ENCODE measurements around the gene GDF2.

GDF2 gene

DNA sequence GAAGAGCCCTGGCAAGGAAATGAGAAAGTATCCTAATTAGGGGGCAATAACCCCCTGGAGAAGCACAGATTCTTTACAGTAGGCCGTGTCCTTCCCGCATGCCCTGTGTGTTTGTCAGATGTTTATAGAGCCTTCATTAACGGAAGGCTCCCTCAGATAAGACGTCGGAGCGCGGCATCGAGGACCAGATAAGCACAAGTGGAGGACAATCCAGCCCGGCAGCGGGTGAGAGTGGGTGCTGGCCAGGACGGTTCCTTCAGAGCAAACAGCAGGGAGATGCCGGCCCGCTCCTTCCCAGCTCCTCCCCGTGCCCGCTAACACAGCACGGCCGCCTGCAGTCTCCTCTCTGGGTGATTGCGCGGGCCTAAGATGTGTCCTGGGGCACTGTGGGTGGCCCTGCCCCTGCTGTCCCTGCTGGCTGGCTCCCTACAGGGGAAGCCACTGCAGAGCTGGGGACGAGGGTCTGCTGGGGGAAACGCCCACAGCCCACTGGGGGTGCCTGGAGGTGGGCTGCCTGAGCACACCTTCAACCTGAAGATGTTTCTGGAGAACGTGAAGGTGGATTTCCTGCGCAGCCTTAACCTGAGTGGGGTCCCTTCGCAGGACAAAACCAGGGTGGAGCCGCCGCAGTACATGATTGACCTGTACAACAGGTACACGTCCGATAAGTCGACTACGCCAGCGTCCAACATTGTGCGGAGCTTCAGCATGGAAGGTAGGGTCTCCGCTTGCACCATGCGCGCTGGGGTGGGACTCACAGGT is at the start of gene GDF2:
Gene GDF2, plus strand, starts transcription at position 155 of the 762 bp plus-strand sequence. Its CDS starts 215 bp downstream, at position 370.
- DNase-seq (ENCODE audit: low read depth) = no peak

DNA sequence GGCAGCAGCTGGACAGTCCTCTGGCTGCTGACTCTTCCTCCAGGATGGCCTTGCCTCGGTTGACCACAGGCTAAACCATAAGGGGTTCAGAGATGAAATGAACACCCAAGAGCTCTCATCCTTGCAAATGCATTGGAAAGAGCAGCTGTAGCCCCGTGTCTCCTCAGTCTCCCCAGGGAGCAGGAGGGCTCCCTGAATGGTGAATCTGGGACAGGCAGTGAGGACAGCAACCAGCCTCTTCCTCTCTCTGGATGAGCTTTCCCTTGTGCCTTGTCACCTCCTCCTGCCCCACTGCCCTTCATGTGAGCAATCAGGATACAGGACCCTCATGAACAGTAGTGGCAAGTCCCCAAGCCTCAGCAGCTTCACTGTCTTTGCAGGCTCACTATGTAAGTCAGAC is 46.2 kb upstream of the GDF2 start:
- no peak for DNase-seq (ENCODE audit: low read depth)

DNA sequence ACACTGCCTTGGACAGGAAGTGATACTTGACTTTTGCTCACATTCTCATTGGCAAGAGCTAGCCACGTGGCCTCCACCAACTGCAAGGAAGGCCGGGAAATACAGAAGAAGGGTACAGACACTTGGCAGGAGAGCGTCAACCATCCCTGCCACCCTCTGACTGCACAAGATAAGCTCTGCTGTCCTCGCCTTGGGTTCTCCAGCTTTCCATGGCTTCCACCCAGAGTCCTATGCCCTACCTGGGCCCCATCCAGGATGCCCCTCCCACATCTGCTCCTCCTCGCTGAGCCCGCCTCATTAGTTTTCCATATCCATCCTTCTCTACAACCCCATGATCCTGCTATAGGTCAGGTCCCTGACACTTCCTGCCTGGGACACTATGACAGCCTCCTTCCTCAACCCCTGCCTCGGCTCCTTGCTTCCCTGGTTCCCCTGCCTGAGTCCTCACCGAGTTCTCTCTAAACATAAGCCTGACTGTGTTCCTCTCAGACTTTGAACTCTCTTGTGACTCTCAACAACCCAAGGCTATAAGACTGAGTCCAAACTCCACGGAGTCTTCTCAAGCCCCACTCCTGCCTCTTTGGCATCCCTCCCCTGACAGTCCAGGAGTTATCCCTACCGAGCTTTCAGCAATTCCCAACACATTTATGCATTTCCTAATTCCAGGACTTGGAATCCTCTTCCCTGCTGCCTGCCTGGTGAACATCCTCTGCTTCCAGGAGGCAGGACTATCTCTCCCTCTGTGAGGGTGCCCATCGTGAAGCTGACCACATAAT is 45.5 kb upstream of the GDF2 start:
- DNase-seq (ENCODE audit: low read depth) = no peak

DNA sequence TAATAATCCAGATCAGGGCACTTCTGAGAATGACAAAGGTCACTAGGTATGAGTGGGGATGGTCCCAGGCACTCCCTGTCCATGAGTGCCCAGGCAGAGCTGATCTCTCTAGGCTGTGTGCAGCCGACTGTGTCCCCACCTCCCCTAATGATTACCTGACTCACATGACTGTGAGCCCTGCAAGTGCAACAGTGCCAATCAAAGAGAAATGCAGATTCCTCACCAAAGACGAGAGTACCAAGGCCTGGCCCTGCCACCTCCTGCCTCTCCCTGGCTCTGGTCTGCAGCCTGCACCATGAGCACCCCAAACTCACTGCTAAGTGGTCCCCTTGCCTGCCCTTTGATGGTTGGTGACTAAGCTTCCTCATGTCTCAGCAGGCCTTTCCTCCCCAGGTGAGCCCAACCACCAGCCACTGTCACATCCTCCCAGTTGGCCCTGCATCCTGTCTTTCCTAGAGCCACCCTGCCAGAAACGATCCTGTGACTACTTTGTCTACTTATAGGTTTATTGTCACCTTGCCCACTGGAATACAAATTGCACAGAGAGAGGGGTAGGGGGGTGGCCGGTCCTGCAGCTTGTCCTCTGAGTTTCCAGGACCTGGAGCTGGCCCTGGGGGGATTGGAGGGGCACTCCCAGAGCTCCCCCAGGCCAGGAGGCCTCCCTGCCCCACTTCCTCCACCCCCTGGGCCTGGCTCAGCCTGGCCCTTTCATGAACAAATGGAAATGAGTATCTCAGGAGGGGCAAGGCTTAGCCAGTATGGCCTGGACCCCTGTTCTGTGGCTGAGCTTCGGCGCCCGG is 44.7 kb upstream of the GDF2 start:
- no peak for DNase-seq (ENCODE audit: low read depth)

DNA sequence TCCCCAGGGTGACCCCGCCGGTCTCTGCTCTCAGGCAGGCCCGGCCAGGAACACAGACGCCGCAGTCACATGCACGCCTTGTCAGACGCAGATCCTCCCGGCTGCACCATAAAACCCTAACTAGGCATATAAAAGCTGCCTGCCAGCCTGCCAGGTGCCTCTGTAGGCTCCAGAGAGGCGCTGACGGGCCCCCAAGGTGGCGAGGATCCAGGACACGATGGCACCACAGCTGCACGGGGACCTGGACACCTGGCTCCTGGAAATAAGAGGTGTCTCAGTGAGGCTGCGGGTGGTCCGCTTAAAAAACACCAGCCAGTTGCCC is 44.1 kb upstream of the GDF2 start:
- no peak for DNase-seq (ENCODE audit: low read depth)

DNA sequence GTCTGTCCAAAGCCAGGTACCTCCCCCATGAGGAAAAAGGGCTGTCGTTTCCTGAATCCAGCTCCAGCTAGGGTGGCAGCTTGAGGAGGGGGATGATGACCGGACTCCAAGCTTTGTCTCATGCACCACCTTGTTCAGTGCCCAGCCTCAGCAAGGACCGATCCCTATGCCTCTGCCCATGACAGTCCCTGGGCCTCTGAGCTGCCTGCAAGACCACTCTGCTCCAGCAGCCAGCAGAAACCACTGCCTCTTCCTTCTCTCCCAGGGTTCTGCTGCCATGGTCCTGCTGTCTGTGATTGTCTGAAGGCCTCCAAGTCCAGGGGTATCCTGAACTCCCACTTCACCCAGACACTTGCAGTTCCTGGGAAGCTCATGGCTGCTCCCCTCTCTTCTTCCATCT is 43.5 kb upstream of the GDF2 start:
- no peak for DNase-seq (ENCODE audit: low read depth)

DNA sequence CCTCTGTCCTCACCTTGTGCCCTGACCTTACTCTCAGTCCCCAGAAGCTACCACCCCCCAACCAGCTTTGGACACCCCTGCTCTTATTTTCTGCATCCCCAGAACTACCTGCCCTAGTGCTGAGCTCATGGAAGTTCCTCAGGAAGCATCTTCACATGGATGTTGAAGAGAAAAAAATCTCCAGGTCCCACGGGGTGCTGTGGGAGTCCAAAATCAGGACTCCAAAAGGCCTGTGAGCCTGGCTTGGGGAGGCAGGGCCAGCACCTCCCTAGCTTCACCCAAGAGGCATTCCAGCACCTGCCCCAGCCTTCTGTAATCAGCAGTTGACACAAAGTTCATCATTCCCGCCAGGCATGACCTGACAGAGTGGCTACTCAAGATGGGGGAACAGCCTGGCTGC is 43.0 kb upstream of the GDF2 start:
- DNase-seq (ENCODE audit: low read depth) = no peak

DNA sequence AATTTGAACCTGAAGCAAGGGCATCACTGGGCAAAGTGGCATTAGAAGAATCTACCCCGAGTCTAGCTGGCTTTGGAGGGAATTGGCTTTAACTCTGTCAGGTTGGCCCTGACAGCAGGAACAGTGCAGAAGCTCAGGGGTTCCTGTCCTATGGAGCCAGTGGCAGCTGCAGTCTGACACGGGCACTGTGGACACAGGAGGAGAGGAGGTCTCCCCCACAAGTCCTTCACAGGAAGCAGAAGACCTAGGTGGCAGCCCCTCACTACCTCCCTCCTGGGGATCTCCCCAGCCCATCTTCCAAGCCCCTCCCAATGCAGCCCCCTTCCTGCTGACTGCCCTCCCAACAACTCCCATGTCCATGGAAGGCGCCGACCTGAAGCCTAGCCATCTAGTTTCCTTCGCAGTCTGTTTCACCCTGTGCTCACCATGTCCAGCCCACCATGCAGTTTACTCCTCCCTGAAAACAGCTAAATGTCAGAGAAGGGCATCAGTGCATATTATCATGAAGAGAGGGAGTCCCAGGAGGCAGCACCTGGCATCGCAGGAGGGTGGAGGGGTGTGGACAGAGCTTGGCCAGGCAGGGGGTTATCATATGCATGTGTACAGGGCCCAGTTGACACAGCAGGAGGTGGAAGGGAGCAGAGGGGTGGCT is 40.1 kb upstream of the GDF2 start:
- no peak for DNase-seq (ENCODE audit: low read depth)

DNA sequence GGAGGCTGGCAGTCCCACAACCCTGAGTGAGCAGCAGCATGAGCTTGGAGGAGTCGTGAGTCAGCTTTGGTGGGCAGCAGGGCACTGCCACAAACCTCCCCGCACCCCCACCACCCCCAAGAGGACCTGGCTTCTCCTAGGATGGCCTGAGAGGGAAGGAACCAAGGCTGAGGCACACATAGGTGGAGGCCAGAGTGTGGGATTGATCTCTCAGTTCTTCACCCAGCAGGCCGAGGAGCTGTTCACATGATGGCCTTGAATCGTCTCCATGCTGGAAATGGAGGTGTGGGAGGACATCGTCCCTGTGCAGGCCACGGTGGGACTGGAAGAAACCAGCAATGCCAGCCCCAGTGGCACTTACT is 39.6 kb upstream of the GDF2 start:
- DNase-seq (ENCODE audit: low read depth) = no peak

DNA sequence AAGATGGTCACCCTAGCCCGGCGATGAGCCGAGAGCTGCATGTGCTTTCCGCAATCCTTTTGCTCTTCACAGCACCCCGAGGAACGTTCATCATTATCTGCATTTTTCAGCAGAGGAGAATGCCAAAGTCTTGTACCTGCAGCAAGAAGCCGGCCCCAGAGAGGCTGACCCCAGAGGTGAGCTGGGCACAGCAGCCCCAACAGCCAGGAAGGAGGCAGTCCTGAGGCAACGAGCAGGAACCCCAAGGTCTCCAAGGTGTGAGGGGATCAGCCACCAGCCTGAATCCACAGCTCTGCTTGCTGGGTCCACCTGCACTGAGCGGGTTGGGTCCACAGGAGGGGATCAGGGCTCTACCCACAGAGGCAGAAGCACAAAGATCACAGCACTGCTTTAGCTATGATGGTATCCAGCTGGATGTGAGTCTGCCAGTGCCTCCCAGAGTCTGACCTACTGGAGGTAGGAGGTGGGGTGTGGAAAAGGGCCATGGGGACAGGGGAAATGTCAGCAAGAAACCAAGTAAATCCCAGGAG is 39.1 kb upstream of the GDF2 start:
- DNase-seq (ENCODE audit: low read depth) = no peak

DNA sequence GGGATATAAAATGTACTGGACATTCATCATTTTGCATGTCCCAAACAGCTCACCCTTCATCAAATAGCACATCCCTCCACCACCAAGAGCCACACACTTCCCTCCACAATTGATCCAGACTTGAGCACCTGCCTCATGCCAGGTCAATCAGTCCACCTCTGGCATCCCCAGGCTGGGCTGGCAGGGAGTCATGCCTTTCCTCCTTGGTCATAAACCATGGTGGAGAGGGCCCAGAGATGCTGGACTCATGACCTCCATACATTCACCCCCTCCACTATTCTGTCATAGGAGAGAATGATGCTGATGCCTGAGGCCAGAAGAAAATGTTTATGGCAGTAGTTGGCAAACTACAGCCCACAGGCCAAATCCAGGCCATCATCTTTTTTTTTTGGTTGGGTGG is 38.4 kb upstream of the GDF2 start:
- DNase-seq (ENCODE audit: low read depth) = no peak

DNA sequence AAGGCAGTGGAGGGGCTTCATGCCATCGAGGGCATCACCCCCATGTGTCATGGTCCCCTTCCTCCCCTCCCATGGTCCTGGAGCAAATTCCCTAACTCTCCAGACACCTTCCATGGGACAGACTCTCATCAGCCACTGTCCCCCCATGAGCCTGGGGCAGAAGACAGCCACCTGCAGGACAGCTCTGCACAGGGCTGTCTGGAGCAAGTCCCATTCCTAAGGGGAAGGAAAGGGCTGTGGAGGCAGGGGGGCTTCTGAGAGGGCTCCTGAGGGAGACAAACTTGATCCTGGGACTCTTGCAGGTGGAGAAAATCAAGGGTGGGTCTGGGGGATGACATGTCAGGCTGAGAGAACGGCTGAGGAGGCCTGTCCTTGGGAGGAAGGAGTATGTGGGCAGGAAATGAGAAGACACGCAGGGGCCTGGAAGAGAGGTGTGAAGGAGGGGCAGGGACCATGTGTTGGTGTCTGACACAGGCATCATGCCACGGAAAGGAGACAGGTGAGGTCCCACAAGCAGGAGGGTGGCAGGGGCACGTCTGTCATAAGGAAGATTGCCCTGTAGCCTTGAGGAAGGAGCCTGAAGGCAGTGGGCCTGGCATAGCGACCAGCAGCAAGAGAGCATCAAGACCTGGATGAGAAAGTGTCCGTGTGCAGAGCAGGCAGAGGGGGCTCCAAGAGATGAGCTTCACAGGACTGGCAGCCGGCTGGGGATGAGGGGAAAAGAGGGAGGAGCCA is 36.7 kb upstream of the GDF2 start:
- DNase-seq (ENCODE audit: low read depth) = no peak

DNA sequence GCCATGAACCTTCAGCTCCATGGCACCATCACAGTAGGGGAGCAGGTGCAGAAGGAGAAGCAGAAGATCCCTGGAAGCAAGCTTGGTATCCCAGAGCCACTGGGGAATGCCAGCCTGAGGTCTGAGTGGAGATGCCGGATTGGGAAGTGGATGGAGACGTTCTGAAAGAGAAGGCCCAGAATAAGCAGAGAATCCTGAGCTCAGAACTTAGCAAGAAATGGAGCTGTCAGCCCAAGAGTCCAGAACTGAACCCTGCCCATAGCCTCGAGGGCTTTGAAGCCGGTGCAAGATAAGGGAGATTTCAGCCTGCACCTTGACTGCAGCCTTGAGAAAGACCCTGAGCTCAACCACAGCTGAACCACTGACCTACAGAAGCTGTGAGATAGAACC is 36.1 kb upstream of the GDF2 start:
- no peak for DNase-seq (ENCODE audit: low read depth)

DNA sequence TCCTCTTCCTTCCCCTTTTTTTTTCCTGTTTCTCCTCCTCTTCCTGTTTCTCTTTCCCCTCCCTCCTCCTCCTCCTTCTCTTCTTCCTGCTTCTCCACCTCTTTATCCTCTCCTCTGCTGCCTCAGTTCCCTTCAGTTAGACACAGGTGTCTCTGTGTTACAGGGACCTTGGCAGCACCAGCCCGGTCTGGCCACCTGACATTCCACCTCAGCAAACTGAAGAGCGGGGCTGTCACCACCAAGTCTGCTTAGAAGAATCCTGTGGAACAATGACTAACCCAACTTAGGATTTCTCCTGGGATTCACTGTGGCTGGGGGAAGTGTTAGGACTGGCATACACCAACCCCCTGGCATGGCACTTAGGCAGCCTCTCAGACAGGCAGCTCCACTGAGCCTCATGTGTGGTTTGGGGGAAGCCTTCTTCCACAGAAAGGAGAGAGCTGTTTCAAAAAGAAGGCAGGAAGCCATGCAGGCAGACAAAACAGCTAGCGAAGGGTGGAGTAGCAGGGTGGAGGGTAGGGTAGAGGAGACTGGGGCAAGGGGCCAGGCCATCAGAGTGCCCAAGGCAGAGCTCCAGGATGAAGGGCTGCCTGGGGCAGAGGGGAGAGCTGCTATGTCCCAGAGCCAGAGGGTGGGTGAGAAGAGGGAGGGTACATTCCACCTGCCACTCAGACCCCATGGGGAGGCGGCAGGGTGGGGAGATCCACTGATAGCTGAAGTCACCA is 35.5 kb upstream of the GDF2 start:
- DNase-seq (ENCODE audit: low read depth) = no peak

DNA sequence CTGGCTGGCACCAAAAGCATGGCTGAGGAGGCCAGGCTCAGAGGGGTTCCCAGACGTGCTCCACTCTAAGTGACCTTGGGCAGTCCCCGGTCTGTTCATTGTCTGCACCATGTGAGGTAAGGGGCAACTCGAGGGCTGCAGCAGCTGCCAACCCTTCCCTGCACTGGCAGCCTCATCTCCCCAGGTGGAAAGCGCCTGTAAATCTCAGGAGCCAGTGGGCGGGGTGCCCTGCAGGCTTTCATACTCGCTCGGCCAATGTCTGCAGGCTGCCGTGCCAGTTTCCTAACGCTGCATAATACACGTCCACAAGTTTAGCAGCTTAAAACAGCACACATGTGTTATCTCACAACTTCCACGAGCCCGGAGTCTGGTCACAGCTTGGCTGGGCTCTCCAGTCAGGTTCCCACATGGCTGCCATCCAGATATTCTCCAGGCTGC is 34.9 kb upstream of the GDF2 start:
- DNase-seq (ENCODE audit: low read depth) = no peak

DNA sequence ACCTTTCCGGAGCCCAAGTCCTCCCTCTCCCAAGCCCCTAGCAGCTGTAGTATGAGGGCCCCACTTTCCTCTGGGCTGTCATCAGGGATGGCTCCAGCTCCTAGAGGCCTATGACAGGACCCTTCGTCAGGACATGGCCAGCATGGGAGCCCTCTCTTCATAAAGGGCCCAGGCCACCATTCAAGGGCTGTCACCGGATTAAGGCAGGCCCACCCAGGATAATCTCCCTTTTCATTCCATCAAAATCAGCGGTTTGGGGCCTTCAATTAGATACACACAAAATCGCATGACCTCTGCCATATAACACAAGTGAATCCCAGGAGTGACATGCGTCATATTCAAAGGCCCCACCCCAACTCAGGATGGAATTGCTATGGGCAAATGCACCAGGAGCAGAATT is 34.4 kb upstream of the GDF2 start:
- no peak for DNase-seq (ENCODE audit: low read depth)

DNA sequence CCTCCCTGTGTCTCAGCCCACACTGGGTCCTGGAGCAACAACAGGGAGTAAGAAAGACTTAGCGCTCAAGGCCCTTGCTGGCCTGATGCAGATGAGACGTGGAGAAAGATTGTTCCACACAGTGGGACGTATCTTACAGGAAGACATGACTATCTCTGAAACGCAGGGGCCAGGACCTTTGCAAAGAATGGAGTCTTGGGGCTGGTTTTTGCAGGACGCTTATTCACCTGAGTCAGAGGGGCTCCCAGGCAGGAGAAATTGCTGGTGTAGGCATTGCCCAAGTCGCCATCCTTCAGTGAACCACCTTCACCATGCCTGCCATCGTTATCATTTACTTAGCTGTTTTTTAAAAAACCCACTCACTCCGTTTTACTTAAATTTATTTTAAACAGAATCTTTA is 34.0 kb upstream of the GDF2 start:
- DNase-seq (ENCODE audit: low read depth) = no peak

DNA sequence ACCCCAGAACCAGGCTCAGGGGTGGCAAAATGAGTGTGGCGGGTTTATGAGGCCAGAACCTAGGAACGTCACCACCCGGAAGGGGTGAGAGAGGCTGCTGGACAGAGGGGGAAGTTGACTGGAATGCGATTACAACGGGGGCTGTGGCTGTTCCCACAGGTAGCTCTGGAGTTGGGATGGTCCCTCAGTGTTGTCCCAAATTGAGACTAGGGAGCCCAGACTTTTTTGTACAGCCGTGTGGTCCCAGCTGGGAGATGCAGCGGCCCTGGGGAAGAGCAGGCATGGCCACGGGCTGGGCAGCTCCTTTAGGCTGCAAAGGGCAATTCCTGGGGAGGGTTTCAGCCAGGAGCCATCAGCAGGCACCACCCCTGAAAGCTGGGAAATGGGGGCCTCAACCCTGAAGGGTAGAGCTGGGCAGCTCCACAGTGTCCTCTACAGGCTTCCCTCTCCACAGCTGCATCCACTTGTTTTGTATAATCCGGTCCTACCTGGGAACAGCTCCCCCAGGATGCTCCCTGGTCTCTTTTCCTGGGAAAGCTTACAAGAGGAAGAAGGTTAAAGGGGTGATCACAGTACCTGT is 33.2 kb upstream of the GDF2 start:
- no peak for DNase-seq (ENCODE audit: low read depth)

DNA sequence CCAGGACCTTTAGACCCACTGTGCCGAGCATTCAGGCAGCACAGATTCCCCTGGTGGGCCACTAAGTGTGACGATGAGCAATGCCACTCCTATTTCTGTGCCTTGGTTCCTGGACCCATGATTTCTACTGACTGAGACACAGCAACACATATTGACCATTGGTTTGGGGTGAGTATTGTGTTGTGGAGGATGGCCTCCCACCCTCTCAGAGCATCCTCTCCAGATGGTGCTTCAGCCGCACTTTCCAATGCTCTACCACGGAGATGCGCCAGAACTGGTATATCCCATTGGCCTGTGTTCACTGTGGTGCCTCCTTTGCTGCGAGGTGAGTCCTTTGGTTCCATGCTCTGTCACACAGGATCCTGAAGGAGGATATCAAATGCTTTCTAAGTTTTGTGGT is 32.3 kb upstream of the GDF2 start:
- DNase-seq (ENCODE audit: low read depth) = no peak

DNA sequence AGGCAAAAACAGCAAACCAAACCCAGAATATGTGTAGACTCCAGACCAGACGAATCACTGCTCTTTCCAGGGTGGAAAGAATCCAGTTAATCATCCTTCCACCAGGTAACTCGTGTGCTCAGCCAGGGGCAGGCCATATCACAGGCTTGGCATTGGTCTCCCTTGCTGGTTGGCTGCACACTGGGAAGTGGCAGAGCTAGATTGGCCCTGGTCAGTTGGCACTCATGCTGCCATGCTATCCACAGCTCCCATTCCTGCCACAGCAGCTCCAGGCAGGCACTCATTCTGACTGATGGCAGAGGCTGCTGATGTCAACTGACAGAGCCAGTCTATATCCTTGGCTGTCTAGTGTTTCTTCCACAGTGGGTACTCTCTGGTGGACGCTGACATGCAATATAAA is 31.9 kb upstream of the GDF2 start:
- DNase-seq (ENCODE audit: low read depth) = no peak

DNA sequence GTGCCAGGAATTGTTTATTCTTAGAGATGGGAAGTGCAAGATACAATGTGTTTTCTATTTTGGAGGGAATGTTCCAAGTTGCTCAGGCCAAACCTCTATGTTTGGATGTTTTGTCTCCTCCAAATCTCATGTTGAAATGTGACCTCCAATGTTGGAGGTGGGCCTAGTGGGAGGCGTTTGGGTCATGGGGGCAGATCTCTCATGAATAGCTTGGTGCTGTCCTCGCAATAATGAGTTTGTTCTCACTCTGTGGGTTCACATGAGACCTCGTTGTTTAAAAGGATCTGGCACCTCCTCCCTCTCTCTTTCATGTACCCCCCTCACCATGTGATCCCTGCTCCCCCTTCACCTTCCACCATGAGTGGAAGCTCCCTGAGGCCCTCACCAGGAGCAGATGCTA is 30.6 kb upstream of the GDF2 start:
- no peak for DNase-seq (ENCODE audit: low read depth)

All from stromal cell of bone marrow (primary cell).